Naive B cell (primary cell): ENCODE results near the gene SAE1. TPM values are rescaled to one million over a fixed set of nuclear protein-coding genes. Genes with fewer than 3 reads are reported as not detected.
"Not testable (repeated sequence)": the region's sequence is repeated elsewhere in the genome, so short reads cannot be mapped to it uniquely, and the experiment has no call there.

Experiments
- ATAC-seq, 2 donors: fragments of 150-1000 bp; cut with Tn5 transposase; 2 replicates each; pipeline ENCODE4 v1.10.0; 2021; ENCODE audit warnings: low read depth in 2 of 2, mild to moderate bottlenecking in 2 of 2, moderate library complexity in 2 of 2
- DNase-seq: peaks from one replicate; pipeline ENCODE4 v3.0.0; 2022
- H3K27ac Mint-ChIP-seq, 6 donors: one replicate each; pipeline ENCODE4 v1.8.0; 2020 to 2022; ENCODE audit warnings: mild to moderate bottlenecking in 6 of 6, mixed read lengths in 6 of 6, moderate library complexity in 5 of 6, inconsistent platforms in 2 of 6
- H3K27me3 Mint-ChIP-seq, 3 donors: one replicate each; pipeline ENCODE4 v1.8.0; 2021 to 2022; ENCODE audit warnings: mixed read lengths in 3 of 3, mild to moderate bottlenecking in 1 of 3
- H3K36me3 Mint-ChIP-seq, 2 donors: one replicate each; pipeline ENCODE4 v1.8.0; 2020 to 2022; ENCODE audit warnings: mixed read lengths in 2 of 2, inconsistent platforms in 1 of 2, mild to moderate bottlenecking in 1 of 2
- H3K4me1 Mint-ChIP-seq, 3 donors: one replicate each; pipeline ENCODE4 v1.8.0; 2020 to 2022; ENCODE audit warnings: mixed read lengths in 3 of 3, inconsistent platforms in 1 of 3, mild to moderate bottlenecking in 1 of 3, moderate library complexity in 1 of 3
- H3K4me3 Mint-ChIP-seq, 8 donors: one replicate each; pipeline ENCODE4 v1.8.0; 2020 to 2022; ENCODE audit warnings: mild to moderate bottlenecking in 8 of 8, mixed read lengths in 8 of 8, moderate library complexity in 8 of 8, inconsistent platforms in 2 of 8
- H3K9me3 Mint-ChIP-seq, 7 donors: one replicate each; pipeline ENCODE4 v1.8.0; 2020 to 2022; ENCODE audit warnings: mixed read lengths in 7 of 7, mild to moderate bottlenecking in 5 of 7, inconsistent platforms in 2 of 7, moderate library complexity in 1 of 7
- polyA plus RNA-seq, 6 donors: library from polyadenylated mRNA; unstranded; fragments of 300-500 nt; fragmentation: Illumina TruSeq; gene quantifications; one replicate each; pipeline ENCODE4 v1.2.3, GENCODE V29; 2021; ENCODE audit warnings: low read depth in 6 of 6

SAE1 gene
- polyA plus RNA-seq, 6 donors from 2014 or later, result 74.7 to 97.1 (median 78.9) TPM

GRCh38 chr19:47097396-47098201 is 33.0 kb upstream of the SAE1 start:
- peaks cover 30 to 50% (median 41%) of the 10 kb centered on the region in 3 donors for H3K4me1 Mint-ChIP-seq
- H3K36me3 Mint-ChIP-seq, result peaks cover 0 to 9% of the 10 kb centered on the region in 2 donors
- H3K9me3 Mint-ChIP-seq, result no peaks in the 10 kb centered on the region
- no peak for ATAC-seq
- no peaks in the 10 kb centered on the region for H3K27me3 Mint-ChIP-seq
- DNase-seq, result no peak
- H3K27ac Mint-ChIP-seq, result peak overlapping the region in 1 of 6 donors; percentile 31
- H3K4me3 Mint-ChIP-seq, result no peak overlapping the region

- ATAC-seq, result no peak
- Mint-ChIP-seq H3K9me3 (no peaks in the 10 kb centered on the region), H3K27me3 (no peaks in the 10 kb centered on the region), H3K36me3 (peaks cover 0 to 9% of the 10 kb centered on the region in 2 donors), H3K4me3 (no peak overlapping the region), H3K27ac (peak overlapping the region in 4 of 6 donors; percentile 20 to 75 (median 38)), H3K4me1 (peaks cover 36 to 56% (median 50%) of the 10 kb centered on the region in 3 donors)
- no peak for DNase-seq
Observed at GRCh38 chr19:47098608-47099007, 32.0 kb upstream of the SAE1 start.

GRCh38 chr19:47099576-47100050 is 31.0 kb upstream of the SAE1 start:
- no peak for ATAC-seq
- Mint-ChIP-seq H3K27me3 (no peaks in the 10 kb centered on the region), H3K4me1 (peaks cover 31 to 52% (median 46%) of the 10 kb centered on the region in 3 donors), H3K9me3 (no peaks in the 10 kb centered on the region), H3K36me3 (peaks cover 0 to 2% of the 10 kb centered on the region in 2 donors), H3K4me3 (no peak overlapping the region), H3K27ac (peak overlapping the region in 2 of 6 donors; percentile 69 to 81)
- DNase-seq, result no peak

DNA sequence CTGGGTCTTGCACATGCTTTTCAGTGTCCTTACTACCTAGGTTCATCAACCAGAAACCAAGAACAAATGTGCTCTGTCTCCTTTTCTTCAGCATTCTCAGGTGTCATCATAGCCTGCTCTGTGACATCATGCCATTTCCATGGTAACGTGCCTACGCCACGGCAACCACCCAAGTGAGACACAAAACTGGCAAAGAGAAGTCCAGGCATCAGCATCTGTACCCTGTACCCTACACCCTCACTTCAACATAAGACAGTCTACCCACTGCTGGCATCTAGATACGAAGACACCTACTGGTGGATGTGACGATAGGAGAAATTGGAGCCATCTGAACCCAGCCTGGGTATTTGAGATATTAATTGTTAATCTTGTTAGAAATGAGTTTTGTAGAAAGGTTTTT is 30.3 kb upstream of the SAE1 start:
- no peak overlapping the region for H3K4me3 Mint-ChIP-seq
- DNase-seq (no peak), ATAC-seq (no peak)
- H3K36me3 Mint-ChIP-seq, result no peaks in the 10 kb centered on the region
- no peaks in the 10 kb centered on the region for H3K27me3 Mint-ChIP-seq
- peak overlapping the region in 3 of 6 donors; percentile 37 to 54 (median 50) for H3K27ac Mint-ChIP-seq
- H3K4me1 Mint-ChIP-seq, result peaks cover 29 to 55% (median 47%) of the 10 kb centered on the region in 3 donors
- no peaks in the 10 kb centered on the region for H3K9me3 Mint-ChIP-seq

DNA sequence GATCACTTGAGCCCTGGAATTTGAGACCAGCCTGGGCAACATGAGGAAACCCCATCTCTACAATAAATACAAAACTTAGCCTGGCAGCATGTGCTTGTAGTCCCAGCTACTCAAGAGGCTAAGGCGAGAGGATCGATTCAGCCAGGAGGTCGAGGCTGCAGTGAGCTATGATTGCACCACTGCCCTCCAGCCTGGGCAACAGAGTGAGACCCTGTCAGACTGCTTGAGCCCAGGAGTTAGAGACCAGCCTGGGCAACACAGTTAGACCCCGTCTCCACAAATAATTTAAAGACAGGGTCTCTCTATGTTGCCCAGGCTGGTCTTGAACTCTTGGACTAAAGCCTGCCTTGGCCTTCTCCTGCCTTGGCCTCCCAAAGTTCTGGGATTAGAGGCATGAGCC is 29.5 kb upstream of the SAE1 start:
- not testable (repeated sequence) for H3K27me3 Mint-ChIP-seq, DNase-seq, H3K9me3 Mint-ChIP-seq, H3K27ac Mint-ChIP-seq, H3K36me3 Mint-ChIP-seq, ATAC-seq, H3K4me3 Mint-ChIP-seq
- H3K4me1 Mint-ChIP-seq, result peaks cover 32 to 57% (median 55%) of the 10 kb centered on the region in 3 donors

GRCh38 chr19:47102346-47103060 is 28.1 kb upstream of the SAE1 start:
- ATAC-seq (no peak), DNase-seq (no peak)
- peaks cover 33 to 63% (median 60%) of the 10 kb centered on the region in 3 donors for H3K4me1 Mint-ChIP-seq
- peak overlapping the region in 1 of 6 donors; percentile 74 for H3K27ac Mint-ChIP-seq
- H3K4me3 Mint-ChIP-seq, result no peak overlapping the region
- no peaks in the 10 kb centered on the region for H3K9me3 Mint-ChIP-seq
- no peaks in the 10 kb centered on the region for H3K27me3 Mint-ChIP-seq
- peaks cover 4 to 7% of the 10 kb centered on the region in 2 donors for H3K36me3 Mint-ChIP-seq

DNA sequence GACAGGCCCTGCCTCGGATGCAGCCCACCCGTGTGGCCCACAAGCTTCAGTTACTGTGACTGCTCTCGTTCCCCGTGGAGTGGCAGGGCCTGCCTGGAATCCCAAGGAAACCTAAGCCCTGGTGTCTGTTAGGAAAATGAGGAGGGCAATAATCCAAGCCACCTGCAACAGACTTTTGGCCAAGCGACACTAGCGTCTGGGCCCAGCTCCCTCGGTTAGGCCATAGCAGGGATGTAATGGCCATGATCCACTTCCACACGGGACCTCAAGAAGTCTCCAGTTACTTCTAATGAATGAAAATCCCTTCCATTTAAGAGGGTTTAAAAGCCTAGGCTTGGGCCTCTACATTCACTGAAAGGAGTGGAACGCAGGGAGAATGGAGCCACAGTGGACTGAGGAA is 26.0 kb upstream of the SAE1 start:
- Mint-ChIP-seq H3K4me3 (peak overlapping the region in 1 of 8 donors; percentile 25), H3K36me3 (peaks cover 4 to 10% of the 10 kb centered on the region in 2 donors), H3K27me3 (no peaks in the 10 kb centered on the region), H3K4me1 (peaks cover 41 to 74% (median 66%) of the 10 kb centered on the region in 3 donors), H3K27ac (peak overlapping the region in 1 of 6 donors; percentile 80), H3K9me3 (no peaks in the 10 kb centered on the region)
- DNase-seq (no peak), ATAC-seq (no peak)

GRCh38 chr19:47105874-47106273 is 24.8 kb upstream of the SAE1 start:
- ATAC-seq, result no peak
- H3K4me1 Mint-ChIP-seq, result peaks cover 44 to 78% (median 73%) of the 10 kb centered on the region in 3 donors
- peak overlapping the region in 3 of 6 donors; percentile 75 to 100 (median 99) for H3K27ac Mint-ChIP-seq
- peaks cover 4 to 21% of the 10 kb centered on the region in 2 donors for H3K36me3 Mint-ChIP-seq
- H3K9me3 Mint-ChIP-seq, result no peaks in the 10 kb centered on the region
- H3K27me3 Mint-ChIP-seq, result no peaks in the 10 kb centered on the region
- DNase-seq, result no peak
- no peak overlapping the region for H3K4me3 Mint-ChIP-seq

- no peaks in the 10 kb centered on the region for H3K9me3 Mint-ChIP-seq
- peaks cover 4 to 21% of the 10 kb centered on the region in 2 donors for H3K36me3 Mint-ChIP-seq
- H3K27ac Mint-ChIP-seq, result peak overlapping the region in 4 of 6 donors; percentile 23 to 100 (median 70)
- DNase-seq (no peak), ATAC-seq (no peak)
- peaks cover 48 to 76% (median 76%) of the 10 kb centered on the region in 3 donors for H3K4me1 Mint-ChIP-seq
- H3K4me3 Mint-ChIP-seq, result peak overlapping the region in 3 of 8 donors; percentile 6 to 97 (median 66)
- no peaks in the 10 kb centered on the region for H3K27me3 Mint-ChIP-seq
Observed at GRCh38 chr19:47106821-47107201, 23.8 kb upstream of the SAE1 start.

DNA sequence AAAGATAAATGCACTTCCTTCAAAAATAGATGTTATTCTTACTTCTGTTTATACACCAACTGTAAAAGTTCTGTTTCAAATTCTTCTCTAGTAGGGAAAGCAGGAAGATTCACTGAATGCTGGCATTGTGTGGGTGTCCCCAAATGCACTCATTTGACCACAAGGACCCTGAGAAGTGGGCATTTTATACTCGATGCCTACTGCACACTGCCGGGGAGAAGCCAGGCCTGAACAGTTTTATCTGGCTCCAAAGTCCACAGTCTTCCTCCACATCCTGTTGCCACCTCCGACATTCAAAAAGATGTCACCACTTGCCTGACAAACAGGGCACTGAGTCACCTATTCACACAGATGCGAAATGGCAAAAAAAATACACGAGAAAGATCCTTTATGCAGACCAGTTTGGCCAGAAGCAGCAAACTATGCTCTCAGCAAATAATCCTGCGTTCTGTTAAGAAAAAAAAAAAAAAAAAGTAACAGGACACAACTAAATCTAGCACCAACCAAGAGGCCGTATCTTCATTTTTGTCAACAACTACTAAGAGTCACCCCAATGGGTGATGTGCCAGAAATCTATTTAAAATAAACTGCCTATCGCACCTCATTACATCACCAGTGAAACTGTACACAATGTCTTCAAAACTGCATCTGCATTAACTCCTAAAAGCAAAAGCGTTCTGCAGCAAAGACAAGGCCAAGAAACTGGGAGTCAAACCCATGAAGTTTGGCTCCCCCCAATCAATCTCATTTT is 23.3 kb upstream of the SAE1 start:
- no peaks in the 10 kb centered on the region for H3K9me3 Mint-ChIP-seq
- peak overlapping the region; percentile 10 to 100 (median 50) for H3K27ac Mint-ChIP-seq
- no peak for ATAC-seq

DNA sequence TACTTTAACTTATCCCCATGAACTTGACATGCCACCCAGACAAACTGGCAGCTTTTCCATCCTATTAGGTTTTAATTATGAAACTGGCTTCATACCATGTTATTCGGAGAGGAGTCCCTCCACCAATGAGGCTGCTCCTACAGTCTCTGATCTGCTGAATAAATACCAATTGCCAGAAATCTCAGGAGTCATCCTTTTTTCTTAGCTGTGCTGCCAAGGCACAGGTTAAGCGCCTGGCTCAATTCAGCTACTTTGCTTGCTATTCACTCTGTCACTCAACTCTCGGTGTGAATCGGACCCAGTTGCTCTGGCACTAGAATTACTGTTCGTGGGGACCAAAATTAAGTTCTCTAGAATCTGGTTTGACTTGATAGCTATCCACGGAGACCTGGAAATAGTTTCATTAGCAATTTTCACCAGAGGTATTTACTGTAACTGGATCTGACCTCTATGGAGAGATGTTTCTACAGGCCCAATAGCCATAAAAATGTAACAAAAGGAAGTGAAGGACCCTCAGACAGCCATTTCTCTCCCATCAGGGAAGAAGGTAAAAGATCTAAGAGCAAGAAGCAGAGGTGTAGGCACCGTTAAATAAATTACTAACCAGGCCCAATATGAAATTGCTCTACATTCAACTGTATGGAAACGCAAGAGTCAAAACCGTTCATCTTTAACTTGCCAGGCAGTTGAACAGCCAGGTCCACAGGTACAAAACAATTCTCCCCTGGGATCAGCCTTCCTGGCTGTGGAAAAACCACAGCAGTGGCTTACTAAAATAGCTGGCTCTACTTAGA is 22.5 kb upstream of the SAE1 start:
- peaks cover 4 to 21% of the 10 kb centered on the region in 2 donors for H3K36me3 Mint-ChIP-seq
- H3K4me1 Mint-ChIP-seq, result peaks cover 43 to 66% (median 63%) of the 10 kb centered on the region in 3 donors
- peak overlapping the region in 7 of 8 donors; percentile 12 to 97 (median 43) for H3K4me3 Mint-ChIP-seq
- ATAC-seq (no peak), DNase-seq (no peak)
- peak overlapping the region; percentile 36 to 100 (median 62) for H3K27ac Mint-ChIP-seq
- H3K9me3 Mint-ChIP-seq, result peaks cover 0 to under 1% (median 0%) of the 10 kb centered on the region in 7 donors
- no peaks in the 10 kb centered on the region for H3K27me3 Mint-ChIP-seq

More for the DNA sequence above, 23.3 kb upstream of the SAE1 start:
- no peaks in the 10 kb centered on the region for H3K27me3 Mint-ChIP-seq
- peaks cover 4 to 21% of the 10 kb centered on the region in 2 donors for H3K36me3 Mint-ChIP-seq
- H3K4me1 Mint-ChIP-seq, result peaks cover 48 to 70% (median 70%) of the 10 kb centered on the region in 3 donors
- H3K4me3 Mint-ChIP-seq, result peak overlapping the region in 5 of 8 donors; percentile 12 to 97 (median 66)
- no peak for DNase-seq

DNA sequence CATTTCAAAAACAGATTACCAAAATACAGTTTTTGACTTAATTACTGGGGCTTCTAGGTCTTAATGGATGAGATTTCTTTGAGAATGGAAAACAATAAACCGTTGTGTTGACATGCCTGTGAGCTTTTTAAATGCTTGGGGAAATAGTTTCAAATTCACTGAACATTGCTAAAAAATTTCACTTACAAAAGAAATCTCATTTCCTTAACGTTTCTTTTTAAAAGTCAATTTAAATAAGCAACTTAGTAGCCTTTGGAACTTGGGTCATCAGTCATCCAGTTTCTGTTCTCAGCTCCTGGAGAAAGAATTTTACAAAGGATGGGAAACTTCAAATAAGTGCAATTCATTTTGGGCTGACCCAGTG is 21.5 kb upstream of the SAE1 start:
- H3K36me3 Mint-ChIP-seq, result peaks cover 4 to 21% of the 10 kb centered on the region in 2 donors
- no peak for ATAC-seq
- H3K27ac Mint-ChIP-seq, result peak overlapping the region in 5 of 6 donors; percentile 32 to 100 (median 93)
- H3K4me3 Mint-ChIP-seq, result peak overlapping the region in 6 of 8 donors; percentile 93 to 100 (median 96)
- DNase-seq, result no peak
- no peaks in the 10 kb centered on the region for H3K27me3 Mint-ChIP-seq
- peaks cover 51 to 71% (median 69%) of the 10 kb centered on the region in 3 donors for H3K4me1 Mint-ChIP-seq
- peaks cover 0 to 3% (median 0%) of the 10 kb centered on the region in 7 donors for H3K9me3 Mint-ChIP-seq
